Vagina (tissue), 2 donors: ENCODE measurements around the gene PHF21B. TPM values are rescaled to one million over a fixed set of nuclear protein-coding genes. Genes with fewer than 3 reads are reported as not detected.

ENCODE experiments used
- DNase-seq, 2 donors: peaks; one replicate each; pipeline ENCODE4 v3.0.0-alpha.2; 2017; ENCODE audit errors: extremely low spot score in 2 of 2
- H3K27ac ChIP-seq: fragments of 200-600 bp; sonication (generic); one replicate; pipeline ENCODE4 v1.5.1; 2019
- H3K27me3 ChIP-seq: fragments of 200-600 bp; sonication (generic); one replicate; pipeline ENCODE4 v1.5.1; 2019
- H3K36me3 ChIP-seq, 2 donors: fragments of 200-600 bp; sonication (generic); one replicate each; pipeline ENCODE4 v1.5.1; 2017 to 2019
- H3K4me1 ChIP-seq: fragments of 200-600 bp; sonication (generic); one replicate; pipeline ENCODE4 v1.5.1; 2019
- H3K4me3 ChIP-seq, 2 donors: fragments of 200-600 bp; sonication (generic); 1 replicate in 1 of 2; 2 replicates in 1 of 2; pipeline ENCODE4 v1.5.1; 2016 to 2019
- H3K9me3 ChIP-seq: fragments of 200-600 bp; sonication (generic); one replicate; pipeline ENCODE4 v1.5.1; 2019
- CTCF ChIP-seq, 3 experiments: fragments of 450-650 bp in 2 of 3; fragments of 200-600 bp in 1 of 3; sonication (generic) in 1 of 3; IDR thresholded peaks; one replicate each; pipeline ENCODE4 v1.5.1; 2017 to 2019; ENCODE audit warnings: antibody characterized with exemption in 3 of 3, mild to moderate bottlenecking in 2 of 3, moderate library complexity in 2 of 3
- POLR2A ChIP-seq, 2 donors: fragments of 450-650 bp; IDR thresholded peaks; one replicate each; pipeline ENCODE4 v1.6.1; 2017; ENCODE audit warnings: antibody characterized with exemption in 2 of 2, mild to moderate bottlenecking in 2 of 2, moderate library complexity in 2 of 2
- POLR2AphosphoS5 ChIP-seq, 2 donors: sonication (generic); formaldehyde crosslinking; IDR thresholded peaks; one replicate each; pipeline ENCODE4 v1.9.0; 2017; ENCODE audit warnings: antibody characterized with exemption in 2 of 2, mild to moderate bottlenecking in 2 of 2, low read depth in 1 of 2; ENCODE audit not compliant: insufficient read depth in 1 of 2
- intact Hi-C: fragments of 100-400 bp; cut with DNase I; formaldehyde crosslinking; loops from one replicate; pipeline ENCODE4 v1.15.1; 2023
- total RNA-seq: library from RNA; depleted of rRNA; stranded (reverse); fragments of >200 nt; gene quantifications from one replicate; pipeline ENCODE4 v1.2.3, GENCODE V29; 2016

PHF21B gene
- total RNA-seq, 1 donor from 2014 or later: 2.2 TPM

DNA sequence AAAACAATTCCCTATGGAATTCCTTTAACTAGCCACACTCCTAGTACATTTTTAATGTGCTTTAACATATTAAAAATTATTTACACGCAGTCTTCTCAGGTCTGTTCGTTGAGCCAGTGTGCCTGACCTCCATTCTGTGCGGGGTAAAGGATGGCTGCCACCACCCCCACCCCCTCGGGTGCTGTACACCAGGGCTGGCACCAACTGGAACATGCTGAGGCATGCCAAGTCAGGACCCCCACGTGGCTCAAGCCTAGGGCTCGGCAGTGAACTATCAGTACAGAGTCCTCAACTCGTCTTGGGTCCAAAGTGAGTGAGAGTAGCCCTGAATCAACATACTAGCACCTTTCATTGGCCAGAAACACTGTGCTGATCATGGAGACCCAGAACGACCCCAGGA lies 32.5 kb upstream of the PHF21B start:
- Histone ChIP-seq H3K4me1 (peaks cover 14% of the 10 kb centered on the region), H3K36me3 (no peaks in the 10 kb centered on the region), H3K4me3 (no peak overlapping the region), H3K27ac (no peak overlapping the region), H3K27me3 (no peaks in the 10 kb centered on the region), H3K9me3 (no peaks in the 10 kb centered on the region)
- TF ChIP-seq CTCF (IDR thresholded peaks at IDR 0.05): no peak
- TF ChIP-seq POLR2AphosphoS5 (IDR thresholded peaks at IDR 0.05; ENCODE audit: insufficient read depth in 1 of 2, low read depth in 1 of 2): no peak
- TF ChIP-seq POLR2A (IDR thresholded peaks at IDR 0.05): no peak
- intact Hi-C loops: no loop called here
- DNase-seq: no peak

DNA sequence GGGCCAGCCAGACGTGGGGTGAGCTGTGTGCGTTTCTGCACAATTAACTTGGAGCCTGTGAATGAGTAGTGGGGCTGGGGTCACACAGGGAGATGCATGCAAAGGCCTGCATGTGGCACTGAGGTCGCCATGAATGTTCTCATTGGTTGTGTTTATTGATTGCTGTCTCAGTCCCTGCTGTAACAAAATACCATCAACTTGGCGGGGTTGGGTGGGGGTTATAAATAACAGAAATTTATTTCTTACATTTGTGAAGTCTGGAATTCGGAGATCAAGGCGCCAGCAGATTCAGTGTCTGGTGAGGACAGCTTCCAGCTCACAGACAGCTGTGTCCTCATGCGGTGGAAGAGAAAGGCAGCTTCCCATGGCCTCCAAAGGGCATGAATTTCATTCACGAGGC lies 29.3 kb upstream of the PHF21B start:
- intact Hi-C loops: no loop called here
- Histone ChIP-seq H3K36me3 (no peaks in the 10 kb centered on the region), H3K4me1 (peaks cover 31% of the 10 kb centered on the region), H3K9me3 (no peaks in the 10 kb centered on the region), H3K4me3 (no peak overlapping the region), H3K27ac (peak overlapping the region; percentile 27), H3K27me3 (no peaks in the 10 kb centered on the region)
- no peak for DNase-seq
- TF ChIP-seq CTCF (IDR thresholded peaks at IDR 0.05) (no peak), POLR2AphosphoS5 (IDR thresholded peaks at IDR 0.05; ENCODE audit: insufficient read depth in 1 of 2, low read depth in 1 of 2) (no peak), POLR2A (IDR thresholded peaks at IDR 0.05) (no peak)

- Histone ChIP-seq H3K9me3 (no peaks in the 10 kb centered on the region), H3K36me3 (no peaks in the 10 kb centered on the region), H3K27me3 (no peaks in the 10 kb centered on the region), H3K4me1 (peaks cover 35% of the 10 kb centered on the region), H3K27ac (peak overlapping the region; percentile 58), H3K4me3 (no peak overlapping the region)
- no peak for DNase-seq
- no peak for TF ChIP-seq POLR2A (IDR thresholded peaks at IDR 0.05)
- TF ChIP-seq CTCF (IDR thresholded peaks at IDR 0.05): no peak
- TF ChIP-seq POLR2AphosphoS5 (IDR thresholded peaks at IDR 0.05; ENCODE audit: insufficient read depth in 1 of 2, low read depth in 1 of 2): peak in 1 of 2 donors; percentile 89
- intact Hi-C loops: no loop called here
Observed at GRCh38 chr22:45036154-45036553, 26.3 kb upstream of the PHF21B start.

- Histone ChIP-seq H3K4me1 (peaks cover 32% of the 10 kb centered on the region), H3K9me3 (no peaks in the 10 kb centered on the region), H3K27ac (no peak overlapping the region), H3K27me3 (no peaks in the 10 kb centered on the region), H3K4me3 (no peak overlapping the region), H3K36me3 (no peaks in the 10 kb centered on the region)
- TF ChIP-seq POLR2A (IDR thresholded peaks at IDR 0.05) (no peak), CTCF (IDR thresholded peaks at IDR 0.05) (no peak), POLR2AphosphoS5 (IDR thresholded peaks at IDR 0.05; ENCODE audit: insufficient read depth in 1 of 2, low read depth in 1 of 2) (no peak)
- intact Hi-C loops: no loop called here
- DNase-seq: no peak
Observed at GRCh38 chr22:45034821-45035220, 25.0 kb upstream of the PHF21B start.

DNA sequence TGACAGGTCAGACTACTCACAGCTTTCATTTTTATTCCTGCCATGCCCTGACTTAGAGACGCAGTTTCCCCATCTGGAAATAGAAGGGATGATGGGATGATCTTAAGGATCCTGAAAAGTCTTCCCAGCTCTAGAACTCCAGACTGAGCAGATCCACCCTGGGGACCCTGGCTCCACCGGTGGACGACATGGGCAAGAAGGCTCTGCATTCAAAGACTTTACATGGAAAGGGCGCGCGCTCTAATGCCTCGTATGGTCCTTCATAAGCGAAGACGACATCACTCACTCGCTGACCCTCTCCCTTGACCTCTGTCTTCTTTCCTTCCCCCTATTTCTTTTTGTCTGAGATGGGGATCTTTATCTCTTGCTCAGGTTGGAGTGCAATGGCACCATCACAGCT lies 24.4 kb upstream of the PHF21B start:
- H3K4me3 ChIP-seq: no peak overlapping the region
- no peak overlapping the region for H3K27ac ChIP-seq
- no peak for DNase-seq
- no peaks in the 10 kb centered on the region for H3K36me3 ChIP-seq
- TF ChIP-seq POLR2A (IDR thresholded peaks at IDR 0.05) (no peak), CTCF (IDR thresholded peaks at IDR 0.05) (no peak), POLR2AphosphoS5 (IDR thresholded peaks at IDR 0.05; ENCODE audit: insufficient read depth in 1 of 2, low read depth in 1 of 2) (no peak)
- no peaks in the 10 kb centered on the region for H3K27me3 ChIP-seq
- no peaks in the 10 kb centered on the region for H3K9me3 ChIP-seq
- intact Hi-C loops: no loop called here
- peaks cover 29% of the 10 kb centered on the region for H3K4me1 ChIP-seq
